DND-41 (cell line): Measurements from ENCODE around the gene ABHD17C.

Experiments
- ATAC-seq: fragments of 200-7000 bp; cut with Tn5 transposase; 3 replicates; pipeline ENCODE4 v1.9.1; 2021; ENCODE audit warnings: low read depth; ENCODE audit not compliant: insufficient read depth
- DNase-seq: peaks from one replicate; pipeline ENCODE4 v3.0.0-alpha.2; 2020
- H2AFZ ChIP-seq: 2 replicates; pipeline ENCODE4 v1.6.0; 2012; ENCODE audit warnings: low read depth, low read length
- H3K27ac ChIP-seq: 2 replicates; pipeline ENCODE4 v1.5.1; 2012; ENCODE audit warnings: low read length, inconsistent platforms
- H3K27me3 ChIP-seq: fragments of 200-600 bp; sonication (generic); 2 replicates; pipeline ENCODE4 v1.6.0; 2012; ENCODE audit warnings: low read length, mild to moderate bottlenecking, inconsistent platforms; ENCODE audit not compliant: insufficient read depth, poor library complexity
- H3K36me3 ChIP-seq: 2 replicates; pipeline ENCODE4 v1.5.1; 2012; ENCODE audit warnings: low read length, inconsistent platforms; ENCODE audit not compliant: insufficient read depth
- H3K4me1 ChIP-seq: 2 replicates; pipeline ENCODE4 v1.5.1; 2012; ENCODE audit warnings: mild to moderate bottlenecking, low read length; ENCODE audit not compliant: insufficient read depth
- H3K4me2 ChIP-seq: 2 replicates; pipeline ENCODE4 v1.6.0; 2012; ENCODE audit warnings: mild to moderate bottlenecking, moderate library complexity, low read length, inconsistent platforms; ENCODE audit not compliant: insufficient read depth
- H3K4me3 ChIP-seq, 2 experiments: fragments of 200-600 bp in 1 of 2; shearing (Covaris generic) in 1 of 2; 2 replicates each; pipeline ENCODE4 v1.5.1; 2012 to 2016; ENCODE audit warnings: inconsistent platforms in 2 of 2, low read length in 2 of 2, mild to moderate bottlenecking in 2 of 2, low read depth in 1 of 2, moderate library complexity in 1 of 2
- H3K79me2 ChIP-seq: 2 replicates; pipeline ENCODE4 v1.6.0; 2012; ENCODE audit warnings: low read length, inconsistent platforms; ENCODE audit not compliant: insufficient read depth
- H3K9ac ChIP-seq: 2 replicates; pipeline ENCODE4 v1.6.0; 2012; ENCODE audit warnings: low read depth, mild to moderate bottlenecking, inconsistent platforms, low read length, moderate library complexity
- H3K9me3 ChIP-seq: 2 replicates; pipeline ENCODE4 v1.5.1; 2012; ENCODE audit warnings: low read length, moderate library complexity, mild to moderate bottlenecking, inconsistent platforms; ENCODE audit not compliant: insufficient read depth, severe bottlenecking
- H4K20me1 ChIP-seq: 2 replicates; pipeline ENCODE4 v1.6.0; 2012; ENCODE audit warnings: low read length; ENCODE audit not compliant: insufficient read depth
- EZH2 ChIP-seq: IDR thresholded peaks from 3 replicates; pipeline ENCODE4 v1.6.1; 2012; ENCODE audit warnings: borderline replicate concordance, low read depth, mild to moderate bottlenecking, moderate library complexity, low read length, inconsistent platforms; ENCODE audit not compliant: severe bottlenecking
- TF ChIP-seq, protein P1 (sequence below): IDR thresholded peaks from 2 replicates; pipeline ENCODE4 v1.5.1; 2012; ENCODE audit warnings: borderline replicate concordance, low read length, moderate library complexity, mild to moderate bottlenecking; ENCODE audit not compliant: poor library complexity, severe bottlenecking; ENCODE audit errors: extremely low read depth

ABHD17C gene

DNA sequence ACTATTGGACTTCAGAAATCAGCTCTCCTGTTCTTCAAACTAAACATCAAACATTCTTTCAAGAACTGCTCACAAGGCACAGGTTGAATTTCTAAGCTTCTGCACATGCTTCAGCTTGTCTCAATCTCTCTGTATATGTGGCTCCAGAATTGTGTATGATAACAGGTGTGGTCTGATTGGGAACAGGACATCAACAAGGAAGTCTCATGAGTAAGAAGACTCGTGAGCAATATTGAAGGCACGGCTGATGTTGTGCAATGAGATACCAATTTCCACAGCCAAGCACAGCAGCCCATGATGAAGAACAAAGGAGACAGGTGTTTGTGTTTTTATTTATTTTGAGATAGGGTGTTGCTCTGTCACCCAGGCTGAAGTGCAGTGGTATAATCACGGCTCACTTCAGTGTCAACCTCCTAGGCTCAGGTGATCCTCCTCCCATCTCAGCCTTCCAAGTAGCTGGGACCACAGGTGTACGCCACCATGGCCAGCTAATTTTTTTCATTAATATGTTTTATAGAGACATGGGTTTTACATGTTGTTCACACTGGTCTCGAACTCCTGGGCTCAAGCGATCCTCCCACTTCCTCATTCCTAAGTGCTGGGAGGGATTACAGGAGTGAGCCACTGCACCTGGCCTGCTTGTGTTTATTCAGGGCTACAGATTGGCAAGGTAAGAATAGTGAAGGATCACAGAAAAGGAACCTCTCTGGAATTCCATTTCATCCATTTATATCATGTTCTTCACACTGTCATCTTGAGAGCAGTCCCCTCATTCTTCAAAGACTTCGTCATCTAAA, 32.2 kb upstream of the ABHD17C start:
- no peak for DNase-seq
- no peak for ATAC-seq

DNA sequence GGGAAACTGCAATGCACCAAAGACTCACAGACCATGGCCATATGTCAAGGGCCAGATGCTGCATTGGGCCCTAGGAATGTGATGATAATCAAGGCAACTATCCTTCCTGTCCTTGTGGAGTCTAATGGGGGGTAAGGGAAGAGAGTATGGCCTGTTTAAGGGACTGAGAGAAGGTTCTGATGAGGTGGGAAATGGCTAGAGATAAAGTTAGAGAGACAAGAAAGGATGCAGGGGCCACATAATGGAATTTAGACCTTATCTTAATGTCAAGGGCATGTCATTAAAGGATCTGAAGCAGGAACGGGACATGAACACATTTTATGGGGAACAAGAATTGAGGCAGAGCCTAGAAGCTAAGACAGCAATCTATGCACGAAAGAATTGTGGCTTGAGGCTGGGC, 30.0 kb upstream of the ABHD17C start:
- no peaks in the 10 kb centered on the region for H3K36me3 ChIP-seq
- no peak overlapping the region for H3K4me3 ChIP-seq
- no peak overlapping the region for H3K9ac ChIP-seq
- no peak overlapping the region for H2AFZ ChIP-seq
- DNase-seq: no peak
- no peaks in the 10 kb centered on the region for H3K9me3 ChIP-seq
- H3K4me2 ChIP-seq: no peak overlapping the region
- no peak for ATAC-seq
- no peaks in the 10 kb centered on the region for H3K79me2 ChIP-seq
- no peaks in the 10 kb centered on the region for H3K4me1 ChIP-seq
- no peak overlapping the region for H3K27ac ChIP-seq
- H4K20me1 ChIP-seq: no peaks in the 10 kb centered on the region
- TF ChIP-seq EZH2: no peak
- TF ChIP-seq, protein P1, sequence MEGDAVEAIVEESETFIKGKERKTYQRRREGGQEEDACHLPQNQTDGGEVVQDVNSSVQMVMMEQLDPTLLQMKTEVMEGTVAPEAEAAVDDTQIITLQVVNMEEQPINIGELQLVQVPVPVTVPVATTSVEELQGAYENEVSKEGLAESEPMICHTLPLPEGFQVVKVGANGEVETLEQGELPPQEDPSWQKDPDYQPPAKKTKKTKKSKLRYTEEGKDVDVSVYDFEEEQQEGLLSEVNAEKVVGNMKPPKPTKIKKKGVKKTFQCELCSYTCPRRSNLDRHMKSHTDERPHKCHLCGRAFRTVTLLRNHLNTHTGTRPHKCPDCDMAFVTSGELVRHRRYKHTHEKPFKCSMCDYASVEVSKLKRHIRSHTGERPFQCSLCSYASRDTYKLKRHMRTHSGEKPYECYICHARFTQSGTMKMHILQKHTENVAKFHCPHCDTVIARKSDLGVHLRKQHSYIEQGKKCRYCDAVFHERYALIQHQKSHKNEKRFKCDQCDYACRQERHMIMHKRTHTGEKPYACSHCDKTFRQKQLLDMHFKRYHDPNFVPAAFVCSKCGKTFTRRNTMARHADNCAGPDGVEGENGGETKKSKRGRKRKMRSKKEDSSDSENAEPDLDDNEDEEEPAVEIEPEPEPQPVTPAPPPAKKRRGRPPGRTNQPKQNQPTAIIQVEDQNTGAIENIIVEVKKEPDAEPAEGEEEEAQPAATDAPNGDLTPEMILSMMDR: no peak
- no peaks in the 10 kb centered on the region for H3K27me3 ChIP-seq

More for the DNA sequence above, 32.2 kb upstream of the ABHD17C start:
- Histone ChIP-seq H3K9me3 (no peaks in the 10 kb centered on the region), H2AFZ (no peak overlapping the region), H3K79me2 (no peaks in the 10 kb centered on the region), H3K9ac (no peak overlapping the region), H3K27me3 (no peaks in the 10 kb centered on the region), H3K27ac (no peak overlapping the region), H3K4me3 (no peak overlapping the region), H4K20me1 (no peaks in the 10 kb centered on the region), H3K4me1 (no peaks in the 10 kb centered on the region), H3K4me2 (no peak overlapping the region), H3K36me3 (no peaks in the 10 kb centered on the region)
- TF ChIP-seq, protein P1: no peak

DNA sequence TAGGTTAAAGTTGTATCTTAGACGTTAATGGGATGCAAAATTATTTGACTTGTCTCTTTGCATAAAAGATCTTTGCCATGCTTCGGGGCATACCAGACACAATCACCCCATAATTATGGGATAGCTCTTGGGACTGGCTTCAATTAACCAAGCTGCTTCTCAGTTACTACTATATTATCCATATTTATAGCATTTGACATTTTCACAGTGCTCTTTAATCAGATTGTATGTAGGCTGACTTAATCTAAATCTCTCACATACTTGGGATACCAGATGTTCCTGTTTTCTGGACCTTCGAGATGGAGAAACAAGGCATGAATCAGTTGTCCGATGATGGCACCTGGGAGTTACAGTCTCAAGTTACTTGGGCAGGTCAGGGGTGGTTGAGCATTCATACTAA, 27.2 kb upstream of the ABHD17C start:
- no peak for ATAC-seq
- Histone ChIP-seq H3K9ac (no peak overlapping the region), H3K79me2 (no peaks in the 10 kb centered on the region)

More for the DNA sequence above, 27.2 kb upstream of the ABHD17C start:
- no peaks in the 10 kb centered on the region for H3K36me3 ChIP-seq
- H4K20me1 ChIP-seq: no peaks in the 10 kb centered on the region
- H3K4me2 ChIP-seq: no peak overlapping the region
- H3K9me3 ChIP-seq: no peaks in the 10 kb centered on the region
- DNase-seq: no peak
- H3K27me3 ChIP-seq: no peaks in the 10 kb centered on the region
- H3K4me3 ChIP-seq: no peak overlapping the region
- H2AFZ ChIP-seq: no peak overlapping the region
- H3K27ac ChIP-seq: no peak overlapping the region
- TF ChIP-seq, protein P1: no peak
- no peak for TF ChIP-seq EZH2
- no peaks in the 10 kb centered on the region for H3K4me1 ChIP-seq
